Kidney tubule cell (primary cell): ENCODE measurements around the gene NARF.
A peak's percentile ranks its signal among the peaks of the same experiment; 100 is the strongest.
"Not testable (repeated sequence)": the region's sequence is repeated elsewhere in the genome, so short reads cannot be mapped to it uniquely, and the experiment has no call there.

Experiments used
- DNase-seq: peaks from one replicate; pipeline ENCODE4 v3.0.0-alpha.2; 2018; ENCODE audit warnings: low spot score

Gene NARF

DNA sequence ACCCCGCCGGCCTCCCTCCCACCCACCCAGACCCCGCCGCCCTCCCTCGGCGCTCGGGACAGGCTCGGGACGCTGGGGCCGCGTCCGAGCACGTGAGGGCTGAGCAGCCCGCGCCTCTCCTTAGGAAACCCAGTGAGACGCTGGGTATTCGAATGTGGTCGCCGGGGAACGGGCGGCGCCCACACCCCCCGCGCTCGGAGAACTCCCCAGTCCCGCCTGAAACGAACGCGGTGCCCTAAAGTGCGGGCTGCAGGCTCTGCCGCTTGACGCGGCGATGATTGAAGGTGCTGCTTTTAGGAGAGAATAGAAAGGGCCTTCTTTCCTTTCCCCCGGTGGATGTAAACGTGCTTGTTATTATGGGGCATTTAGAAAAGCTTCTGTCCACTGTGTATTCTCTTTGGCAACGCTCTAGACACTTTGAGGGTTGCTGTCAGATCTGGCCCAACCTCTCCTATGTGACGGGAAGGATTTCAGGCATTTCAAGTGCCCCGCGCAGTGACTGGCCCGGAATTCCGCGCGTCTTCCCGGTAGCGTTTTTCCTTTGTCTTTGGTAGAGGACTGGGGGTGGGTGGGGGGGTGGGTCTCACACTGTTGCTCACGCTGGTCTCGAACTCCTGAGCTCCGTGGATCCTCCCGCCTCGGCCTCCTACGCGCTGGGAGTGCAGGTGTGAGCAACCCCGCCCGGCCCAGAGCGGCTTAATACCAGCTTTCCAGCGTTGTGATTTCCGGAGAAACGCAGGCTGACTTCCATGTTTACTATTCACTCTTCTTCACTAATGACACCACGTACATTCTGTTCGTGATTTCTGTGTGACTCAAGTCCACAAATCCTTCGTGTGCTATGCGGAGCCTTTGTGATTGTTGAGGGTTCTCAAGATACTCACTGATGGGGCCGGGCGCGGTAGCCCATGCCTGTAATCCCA is 39.2 kb downstream of the NARF start:
- peak; percentile 35 for DNase-seq

DNA sequence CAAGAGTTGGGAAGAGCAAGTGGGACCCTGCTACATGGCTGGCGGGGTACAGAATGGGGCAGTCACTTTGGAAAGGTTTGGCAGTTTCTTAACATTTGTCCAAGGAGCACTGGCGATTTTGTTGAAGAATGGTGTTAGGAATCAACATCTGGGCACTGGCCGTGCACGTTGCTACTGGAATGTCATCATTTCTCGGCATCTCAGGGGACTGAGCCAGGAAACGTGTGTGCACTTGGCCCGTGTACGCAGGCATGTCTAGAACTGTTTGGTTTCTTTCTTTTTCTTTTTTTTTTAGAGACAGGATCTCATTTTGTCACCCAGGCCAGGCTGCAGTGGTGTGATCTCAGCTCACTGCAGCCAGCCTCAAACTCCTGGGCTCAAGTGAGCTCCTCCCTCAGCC is 43.7 kb downstream of the NARF start:
- no peak for DNase-seq

DNA sequence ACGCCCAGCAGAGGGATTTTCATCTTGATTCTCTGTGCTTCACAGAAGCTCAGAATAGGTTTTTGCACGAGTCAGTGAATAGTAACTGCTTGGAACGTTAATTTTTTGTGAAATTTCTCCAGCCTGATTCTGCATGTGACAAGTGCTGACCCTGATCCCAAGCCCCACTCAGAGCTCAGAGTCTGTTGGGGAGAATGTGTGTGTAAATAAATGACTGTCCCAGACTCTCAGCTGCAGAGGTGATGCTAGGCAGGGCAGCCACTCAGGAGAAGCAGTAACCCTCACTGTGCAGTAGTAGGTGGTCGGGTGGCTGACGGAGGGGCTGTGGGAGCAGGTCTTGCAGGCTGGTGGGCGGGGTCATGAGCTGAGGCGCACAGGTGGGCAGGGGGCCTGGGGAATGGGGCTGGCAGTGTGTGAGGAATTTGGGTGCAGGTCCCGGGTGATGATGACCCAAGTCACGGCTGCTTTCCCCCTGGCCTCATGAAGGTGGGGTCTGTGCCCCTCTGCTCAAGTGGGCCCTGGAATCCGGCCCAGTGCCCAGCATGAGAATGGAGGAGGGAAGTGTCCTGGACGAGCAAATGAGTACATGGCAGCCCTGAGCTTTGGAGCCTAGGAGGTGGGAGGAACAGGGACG is 44.7 kb downstream of the NARF start:
- no peak for DNase-seq

DNA sequence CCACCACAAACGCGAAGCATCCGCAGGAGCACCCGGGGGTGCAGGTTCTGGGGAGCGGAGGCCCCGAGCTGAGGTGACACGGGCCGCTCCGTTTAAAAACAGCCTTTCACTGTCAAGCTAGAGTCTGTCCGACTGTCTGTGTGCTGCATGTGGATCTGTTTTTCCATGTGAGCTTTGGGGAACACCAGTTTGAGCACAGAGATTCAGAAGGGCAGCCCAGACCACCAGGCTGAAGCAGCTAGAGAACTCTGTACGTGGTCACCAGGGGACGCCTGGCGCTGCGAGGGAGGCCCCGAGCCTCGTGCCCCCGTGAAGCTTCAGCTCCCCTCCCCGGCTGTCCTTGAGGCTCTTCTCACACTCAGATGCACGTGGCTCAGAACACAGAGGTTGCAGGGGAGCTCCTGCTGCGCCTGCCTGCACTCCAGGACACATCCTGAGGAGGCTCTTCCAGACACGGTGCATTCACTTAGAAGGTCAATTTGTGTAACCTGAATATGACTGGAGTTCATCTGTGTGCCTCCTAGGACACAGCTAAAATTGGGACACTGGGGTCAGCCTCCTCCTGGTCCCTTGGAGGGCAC is 45.3 kb downstream of the NARF start:
- no peak for DNase-seq

DNA sequence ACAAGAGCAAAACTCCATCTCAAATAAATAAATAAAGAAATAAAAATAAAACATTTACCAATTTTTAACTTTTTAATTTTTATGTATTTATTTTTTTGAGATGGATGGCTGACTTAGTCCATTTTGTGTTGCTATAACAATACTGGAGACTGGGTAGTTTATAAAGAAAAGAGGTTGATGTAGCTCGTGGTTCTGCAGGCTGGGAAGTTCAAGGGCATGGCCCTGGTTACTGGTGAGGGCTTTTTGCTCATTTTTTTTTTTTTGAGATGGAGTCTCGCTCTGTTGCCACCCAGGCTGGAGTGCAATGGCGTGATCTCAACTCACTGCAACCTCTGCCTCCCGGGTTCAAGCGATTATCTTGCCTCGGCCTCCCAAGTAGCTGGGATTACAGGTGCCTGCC is 46.8 kb downstream of the NARF start:
- DNase-seq, result no peak

DNA sequence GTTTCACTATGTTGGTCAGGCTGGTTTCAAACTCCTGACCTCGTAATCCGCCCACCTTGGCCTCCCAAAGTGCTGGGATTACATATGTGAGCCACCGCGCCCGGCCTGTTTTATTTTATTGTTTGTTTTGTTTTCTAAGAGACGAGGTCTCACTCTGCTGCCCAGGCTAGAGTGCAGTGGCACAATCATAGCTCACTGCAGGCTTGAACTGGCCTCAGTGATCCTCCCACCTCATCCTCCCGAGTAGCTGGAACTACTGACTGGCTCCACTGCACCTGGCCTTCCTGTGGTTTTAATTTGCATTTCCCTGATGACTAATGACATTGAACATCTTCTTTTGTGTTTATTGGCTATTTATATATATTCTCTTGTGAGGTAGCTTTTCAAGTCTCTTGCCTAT is 47.9 kb downstream of the NARF start:
- peak; percentile 83 for DNase-seq

DNA sequence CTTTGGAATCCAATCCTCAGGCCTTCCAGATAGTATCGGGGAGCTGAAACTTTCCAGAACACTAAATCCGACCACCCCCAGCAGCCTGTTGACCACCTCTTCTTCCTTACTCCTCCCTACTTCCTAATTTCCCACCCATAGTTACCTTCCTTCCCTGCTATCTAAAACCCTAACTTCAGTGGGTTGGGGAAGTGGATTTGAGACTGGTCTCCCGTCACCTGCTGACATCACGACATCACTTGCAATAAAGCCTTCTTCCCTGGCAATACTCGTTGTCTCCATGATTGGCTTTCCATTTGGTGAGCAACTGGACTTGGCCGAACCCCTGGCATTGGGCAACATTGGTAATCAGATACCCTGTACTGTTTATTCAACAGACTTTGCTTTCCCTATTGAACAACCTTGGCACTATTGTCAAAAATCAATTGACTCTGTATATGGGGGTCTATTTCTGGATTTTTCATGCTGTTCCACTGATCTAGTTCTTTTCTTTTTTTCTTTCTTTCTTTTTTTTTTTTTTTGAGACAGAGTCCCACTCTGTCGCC is 49.2 kb downstream of the NARF start:
- no peak for DNase-seq

DNA sequence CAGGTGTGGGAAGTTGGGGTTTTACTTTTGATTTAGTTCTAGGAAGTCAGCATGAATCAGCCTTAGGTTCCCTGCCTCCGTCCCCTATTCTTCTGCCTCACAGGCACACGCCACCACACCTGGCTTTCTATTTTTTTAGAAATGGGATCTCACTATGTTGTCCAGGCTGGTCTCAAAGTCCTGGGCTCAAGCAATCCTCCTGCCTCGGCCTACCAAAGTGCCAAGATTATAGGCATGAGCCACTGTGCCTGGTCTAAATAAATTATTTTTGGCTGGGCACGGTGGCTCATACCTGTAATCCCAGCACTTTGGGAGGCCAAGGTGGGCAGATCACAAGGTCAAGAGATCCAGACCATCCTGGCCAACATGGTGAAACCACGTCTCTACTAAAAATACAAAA is 53.1 kb downstream of the NARF start:
- DNase-seq, result not testable (repeated sequence)

DNA sequence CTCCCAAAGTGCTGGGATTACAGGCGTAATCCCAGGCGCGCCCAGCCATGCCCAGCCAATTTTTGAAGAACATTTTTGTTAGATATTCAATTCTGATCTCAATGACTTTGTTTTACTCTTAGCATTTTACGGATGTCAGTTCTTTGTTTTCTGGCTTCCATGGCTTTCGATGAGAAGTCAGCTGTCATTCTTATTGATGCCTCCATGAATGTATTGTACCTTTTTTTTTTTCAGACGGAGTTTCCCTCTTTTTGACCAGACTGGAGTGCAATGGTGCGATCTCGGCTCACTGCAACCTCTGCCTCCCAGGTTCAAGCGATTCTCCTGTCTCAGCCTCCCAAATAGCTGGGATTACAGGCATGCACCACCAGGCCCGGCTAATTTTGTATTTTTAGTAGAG is 55.3 kb downstream of the NARF start:
- DNase-seq, result not testable (repeated sequence)

DNA sequence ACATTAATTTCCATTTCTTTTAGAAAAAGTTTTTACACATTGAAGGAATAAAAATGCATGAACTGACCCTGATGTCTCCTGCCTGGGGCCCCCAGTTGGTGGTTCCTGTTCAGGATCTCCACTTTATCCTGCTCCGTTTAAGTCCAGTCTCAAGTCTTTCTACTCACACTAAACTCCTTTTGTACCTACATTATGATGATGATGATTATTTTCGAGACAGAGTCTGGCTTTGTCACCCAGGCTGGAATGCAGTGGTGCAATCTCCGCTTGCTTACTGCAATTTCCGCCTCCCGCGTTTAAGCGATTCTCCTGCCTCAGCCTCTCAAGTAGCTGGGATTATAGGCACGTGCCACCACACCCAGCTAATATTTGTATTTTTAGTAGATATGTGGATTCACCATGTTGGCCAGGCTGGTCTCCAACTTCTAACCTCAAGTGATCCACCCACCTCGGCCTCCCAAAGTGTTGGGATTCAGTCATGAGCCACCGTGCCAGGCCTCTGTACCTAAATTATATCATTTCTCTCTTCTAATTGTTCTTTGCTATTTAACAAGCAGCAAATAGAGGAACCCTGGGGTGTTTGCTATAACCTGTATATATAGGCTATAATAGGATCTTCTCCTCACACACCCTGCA is 58.8 kb downstream of the NARF start:
- no peak for DNase-seq

DNA sequence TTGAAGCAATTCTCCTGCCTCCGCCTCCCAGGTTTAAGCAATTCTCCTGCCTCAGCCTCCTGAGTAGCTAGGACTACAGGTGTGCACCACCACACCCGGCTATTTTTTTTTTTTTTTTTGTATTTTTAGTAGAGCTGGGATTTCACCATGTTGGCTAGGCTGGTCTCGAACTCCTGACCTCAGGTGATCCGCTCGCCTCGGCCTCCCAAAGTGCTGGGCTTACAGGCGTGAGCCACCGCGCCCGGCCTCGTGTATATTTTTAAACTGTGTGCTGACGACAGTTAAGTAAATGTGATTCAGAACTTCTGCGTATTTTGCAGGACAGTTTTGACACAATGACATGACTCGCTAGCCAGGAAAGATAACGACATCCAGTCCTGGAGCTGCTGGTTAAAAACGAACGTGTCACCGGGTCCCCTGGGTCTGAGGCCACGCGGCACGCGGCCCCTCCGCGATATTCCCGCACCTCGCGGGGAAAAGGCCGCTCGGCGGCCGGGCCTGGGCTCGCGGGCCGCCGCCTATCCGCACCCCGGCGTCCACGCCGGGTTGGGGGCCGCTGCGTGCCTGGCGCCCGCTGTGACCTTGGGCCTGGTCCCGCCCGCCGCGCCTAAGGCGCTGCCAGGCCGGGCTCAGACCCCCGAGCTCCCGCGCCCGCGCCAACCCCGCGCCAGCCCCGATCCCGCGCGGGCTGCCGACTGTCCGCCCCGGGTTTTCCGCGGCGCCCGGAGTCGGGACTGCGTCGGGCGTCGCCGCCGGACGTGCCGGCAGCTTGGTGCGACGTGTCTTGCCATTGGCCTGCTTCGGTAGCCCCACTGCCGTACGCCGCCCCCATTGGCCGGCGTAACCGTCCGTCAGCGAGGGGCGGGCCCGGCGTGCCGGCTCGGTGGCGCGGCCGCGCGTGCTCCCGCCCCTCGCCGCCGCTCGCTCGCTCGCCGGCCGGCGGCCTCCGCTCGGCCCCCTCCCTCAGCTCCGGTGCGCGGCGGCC is 60.6 kb downstream of the NARF start, which contains the start of gene FOXK2:
TSS of gene FOXK2 (plus strand) at position 907 of the 985 bp plus-strand sequence. CDS start 157 bp downstream, outside the sequence.
- peak; percentile 96 for DNase-seq

DNA sequence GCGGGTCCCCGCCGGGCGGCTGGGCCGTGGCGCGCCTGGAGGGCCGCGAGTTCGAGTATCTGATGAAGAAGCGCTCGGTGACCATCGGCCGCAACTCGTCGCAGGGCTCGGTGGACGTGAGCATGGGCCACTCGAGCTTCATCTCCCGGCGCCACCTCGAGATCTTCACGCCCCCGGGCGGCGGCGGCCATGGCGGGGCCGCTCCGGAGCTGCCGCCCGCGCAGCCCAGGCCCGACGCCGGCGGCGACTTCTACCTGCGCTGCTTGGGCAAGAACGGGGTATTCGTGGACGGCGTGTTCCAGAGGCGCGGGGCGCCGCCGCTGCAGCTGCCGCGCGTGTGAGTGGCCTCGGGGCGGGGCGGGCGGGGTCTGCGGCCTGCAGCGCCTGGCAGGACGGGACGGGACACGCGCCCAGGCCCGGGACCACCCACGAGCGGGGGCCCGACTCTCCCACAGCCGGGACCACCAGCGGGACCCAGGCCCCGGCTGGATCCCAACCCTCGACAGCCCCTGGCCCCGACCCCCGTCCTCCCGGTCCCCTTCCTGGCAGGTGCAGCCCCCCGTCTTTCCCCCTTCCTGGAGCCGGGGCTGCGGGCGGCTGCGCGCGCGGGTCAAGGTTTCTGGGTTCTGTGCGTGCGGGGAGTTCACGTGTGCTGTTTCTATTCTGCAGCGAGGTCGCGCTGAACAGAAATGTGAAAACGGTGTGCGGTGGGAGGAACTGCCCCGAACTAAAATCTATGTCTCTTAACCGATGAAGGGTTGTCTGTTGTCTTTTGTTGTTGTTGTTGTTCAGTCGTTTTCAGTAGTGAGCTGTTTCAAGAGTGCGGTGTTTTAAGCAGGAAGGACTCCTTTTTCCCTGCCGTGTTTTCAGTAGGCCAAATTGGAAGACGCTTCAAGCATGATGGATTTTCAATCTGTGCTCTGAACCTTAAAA is 61.7 kb downstream of the NARF start:
- DNase-seq, result no peak

DNA sequence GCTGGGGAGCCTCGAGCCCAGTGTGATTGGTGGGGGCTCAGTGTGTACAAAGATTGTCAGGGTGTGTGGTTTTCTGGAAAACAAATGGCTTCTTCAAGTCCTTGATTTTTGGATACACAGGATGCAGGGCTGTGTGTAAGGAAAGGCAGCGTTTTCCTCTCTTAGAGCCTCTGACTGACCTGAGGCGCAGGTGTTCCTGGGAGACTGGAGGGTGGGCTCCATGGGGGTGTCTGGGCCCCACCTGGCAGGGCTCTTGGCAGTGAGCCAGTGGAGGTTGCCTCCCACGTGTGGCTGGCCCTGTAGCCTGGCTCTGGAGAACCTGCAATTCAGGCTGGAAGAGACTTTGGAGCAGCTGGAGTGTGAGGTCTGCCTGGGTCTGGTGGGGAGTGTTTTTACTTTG is 66.0 kb downstream of the NARF start:
- no peak for DNase-seq

DNA sequence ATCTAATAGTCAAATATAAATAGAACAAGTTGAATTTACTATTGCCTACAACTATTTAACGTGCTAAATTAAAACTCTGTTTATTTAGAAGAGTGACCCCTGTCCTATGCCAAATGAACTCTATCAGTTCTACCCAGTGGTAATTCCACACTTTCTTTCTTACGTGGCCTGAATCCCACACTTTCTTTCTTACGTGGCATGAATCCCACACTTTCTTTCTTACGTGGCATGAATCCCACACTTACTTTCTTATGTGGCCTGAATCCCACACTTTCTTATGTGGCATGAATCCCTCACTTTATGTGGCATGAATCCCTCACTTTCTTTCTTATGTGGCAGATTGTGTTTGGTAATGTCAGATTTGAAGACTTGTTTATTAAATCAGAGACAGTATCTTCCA is 67.2 kb downstream of the NARF start:
- DNase-seq, result no peak

DNA sequence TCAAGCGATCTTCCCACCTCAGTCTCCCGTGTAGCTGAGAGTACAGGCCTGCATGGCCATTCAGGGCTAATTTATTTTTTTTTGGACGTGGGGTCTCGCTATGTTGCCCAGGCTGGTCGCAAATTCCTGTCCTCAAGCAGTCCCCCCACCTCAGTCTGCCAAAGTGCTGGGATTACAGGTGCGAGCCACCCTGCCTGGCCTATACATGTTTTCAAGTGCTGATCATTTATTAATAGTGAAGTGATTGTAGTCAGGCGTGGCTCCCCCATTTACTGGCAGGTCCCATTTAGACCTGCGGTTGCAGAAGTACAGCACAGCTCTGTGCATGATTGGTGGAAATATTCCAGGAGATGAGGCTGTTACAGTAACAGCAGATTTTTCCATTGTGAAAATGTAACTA is 69.4 kb downstream of the NARF start:
- no peak for DNase-seq

DNA sequence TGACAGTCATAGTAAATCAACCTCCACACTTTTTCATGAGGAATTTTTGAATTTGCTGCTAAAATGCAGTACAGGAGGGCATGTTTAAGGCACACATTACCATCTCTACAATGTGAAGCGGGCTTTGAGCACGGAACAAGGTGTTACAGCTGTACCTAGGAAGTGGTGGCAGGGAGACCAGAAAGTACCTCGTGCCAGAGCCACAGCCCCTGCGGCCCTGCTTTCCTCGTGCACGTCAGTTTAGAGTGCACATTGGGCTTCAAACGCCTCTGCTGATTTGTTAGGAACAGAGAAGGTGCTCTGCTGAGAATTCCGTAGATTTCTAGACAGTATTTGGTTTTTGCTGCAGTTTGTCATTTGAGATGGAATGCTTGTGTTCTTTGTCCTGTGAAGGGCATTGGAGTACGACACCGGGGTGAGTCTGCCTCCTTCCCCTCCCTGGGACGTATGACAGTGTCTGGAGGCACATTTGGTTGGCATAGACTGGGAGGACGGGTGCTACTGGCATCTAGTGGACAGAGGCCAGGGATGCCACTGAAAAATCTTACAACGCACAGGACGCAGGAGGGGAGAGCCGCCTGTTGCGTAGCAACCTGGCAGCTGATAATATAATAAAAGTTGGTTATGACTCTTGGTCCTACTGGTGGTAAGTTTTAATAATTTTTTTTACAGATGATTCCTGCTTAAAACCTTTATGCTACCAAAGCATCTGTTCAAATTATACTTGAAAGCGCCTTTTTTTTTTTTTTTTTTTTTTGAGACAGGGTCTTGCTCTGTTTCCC is 70.1 kb downstream of the NARF start:
- DNase-seq, result peak; percentile 92

DNA sequence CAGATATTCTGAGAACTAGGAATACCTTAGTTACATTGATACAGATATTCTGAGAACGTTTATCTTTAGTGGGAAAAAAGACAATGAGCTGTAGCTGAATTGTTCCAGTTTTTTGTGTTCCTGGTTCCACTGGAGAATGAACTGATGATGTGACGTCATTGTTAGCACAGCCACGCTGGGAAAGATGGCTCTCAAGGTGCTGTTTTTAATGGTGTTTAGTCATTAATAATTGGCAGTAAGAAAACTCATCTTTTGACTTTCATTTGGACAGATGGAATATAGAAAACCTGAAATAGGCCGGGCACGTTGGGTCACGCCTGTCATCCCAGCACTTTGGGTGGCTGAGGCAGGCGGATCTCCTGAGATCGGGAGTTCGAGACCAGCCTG is 71.4 kb downstream of the NARF start:
- no peak for DNase-seq

DNA sequence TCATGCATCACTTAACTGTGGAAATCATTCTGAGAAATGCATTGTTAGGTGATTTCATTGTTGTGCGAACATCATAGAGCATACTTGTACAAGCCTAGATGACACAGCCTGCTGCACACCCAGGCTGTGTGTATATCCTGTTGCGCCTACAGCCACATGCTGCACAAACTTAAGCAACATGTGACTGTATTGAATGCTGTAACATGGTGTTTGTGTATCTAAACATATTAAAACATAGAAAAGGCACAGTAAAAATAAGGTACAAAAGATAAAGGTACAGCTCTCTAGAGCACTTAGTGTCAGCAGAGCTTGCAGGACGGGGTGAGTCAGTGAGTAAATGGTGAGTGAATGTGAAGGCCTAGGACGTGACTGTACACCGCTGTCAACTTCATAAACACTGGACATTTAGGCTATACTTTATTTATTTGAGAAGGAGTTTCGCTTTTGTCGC is 72.9 kb downstream of the NARF start:
- DNase-seq, result peak; percentile 73

DNA sequence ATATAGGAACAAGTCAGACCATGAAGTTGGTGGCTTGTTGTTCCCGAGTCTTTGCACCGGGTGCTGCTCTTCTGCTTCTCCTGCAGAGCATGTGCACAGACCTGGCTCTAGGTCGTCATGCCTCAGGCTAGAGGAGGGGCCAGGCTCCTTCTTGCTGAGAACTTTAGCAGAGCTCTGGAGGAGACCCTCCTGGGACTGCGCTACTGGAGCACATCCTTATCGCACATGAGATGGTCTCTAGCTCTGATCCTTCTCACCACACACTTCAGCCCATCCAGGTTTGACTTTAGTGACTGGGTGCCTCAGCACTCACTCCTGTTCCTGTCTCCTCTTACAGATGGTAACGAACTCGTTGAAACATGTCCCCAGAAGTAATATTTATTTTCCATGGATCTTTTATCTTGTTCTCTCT is 75.9 kb downstream of the NARF start:
- no peak for DNase-seq
